Mammary epithelial cell (primary cell): ENCODE results near the gene COL13A1.

Experiments
- CTCF ChIP-seq, 2 donors: IDR thresholded peaks in 1 of 2; conservative IDR thresholded peaks in 1 of 2; 2 replicates each; pipeline ENCODE4 v1.5.1; 2011 to 2012; ENCODE audit warnings: inconsistent platforms in 2 of 2, low read length in 2 of 2, mild to moderate bottlenecking in 2 of 2, control low read depth in 1 of 2, low read depth in 1 of 2; ENCODE audit not compliant: insufficient read depth in 1 of 2; ENCODE audit errors: extremely low read depth in 1 of 2
- EZH2 ChIP-seq: IDR thresholded peaks from 2 replicates; pipeline ENCODE4 v1.6.1; 2012; ENCODE audit warnings: low read length, inconsistent platforms, borderline replicate concordance

GRCh38 chr10:69939481-69939880, 137.8 kb downstream of the COL13A1 start:
- TF ChIP-seq CTCF (conservative IDR thresholded peaks at IDR 0.05 in 1 of 2, IDR thresholded peaks at IDR 0.05 in 1 of 2; ENCODE audit: extremely low read depth in 1 of 2, insufficient read depth in 1 of 2, low read depth in 1 of 2, low read length in 2 of 2): no peak
- TF ChIP-seq EZH2: no peak
